ENCODE data around the gene HIPK2.
"Not testable (repeated sequence)": the region's sequence is repeated elsewhere in the genome, so short reads cannot be mapped to it uniquely, and the experiment has no call there.

Gene HIPK2

DNA sequence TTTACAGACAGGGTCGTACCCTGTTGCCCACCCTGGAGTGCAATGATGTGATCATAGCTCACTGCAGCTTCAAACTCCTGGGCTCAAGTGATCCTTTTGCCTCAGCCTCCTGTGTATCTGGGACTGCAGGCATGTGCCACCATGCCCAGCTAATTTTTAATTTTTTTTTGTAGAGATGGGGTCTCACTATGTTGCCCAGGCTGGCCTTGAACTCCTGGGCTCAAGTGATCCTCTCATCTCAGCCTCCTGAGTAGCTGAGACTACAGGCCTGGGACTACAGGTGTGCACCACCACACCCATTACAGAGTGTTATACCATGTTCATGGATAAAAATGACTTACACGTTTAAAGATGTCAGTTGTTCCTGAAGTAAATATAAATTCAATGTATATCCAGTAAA is 166.2 kb downstream of the HIPK2 start:
- not testable (repeated sequence) for DNase-seq

DNA sequence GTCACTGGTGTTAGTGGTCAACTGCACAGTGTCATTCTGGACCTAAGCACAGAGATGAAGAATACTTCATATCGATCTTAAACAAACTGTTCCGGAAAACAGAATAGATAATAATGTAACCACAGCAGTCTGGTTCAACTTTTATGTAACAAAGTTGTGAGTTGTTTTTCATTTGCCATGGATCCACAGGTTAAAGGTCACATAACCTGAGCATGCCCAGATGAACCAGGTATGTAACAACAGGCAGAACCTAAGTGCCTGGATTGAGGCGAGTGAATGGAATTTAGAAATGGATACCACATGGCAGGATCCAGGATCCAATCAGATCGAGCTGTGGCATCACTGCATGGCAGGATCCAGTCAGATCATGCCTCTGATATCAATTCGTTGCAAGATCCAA is 167.2 kb downstream of the HIPK2 start:
- no peak for DNase-seq

- no peak for DNase-seq
Measured at GRCh38 chr7:139603896-139604295, 173.9 kb downstream of the HIPK2 start.

- DNase-seq = no peak
Measured at GRCh38 chr7:139603282-139603681, 174.5 kb downstream of the HIPK2 start.

- DNase-seq = no peak
Measured at GRCh38 chr7:139602143-139602722, 175.6 kb downstream of the HIPK2 start.

DNA sequence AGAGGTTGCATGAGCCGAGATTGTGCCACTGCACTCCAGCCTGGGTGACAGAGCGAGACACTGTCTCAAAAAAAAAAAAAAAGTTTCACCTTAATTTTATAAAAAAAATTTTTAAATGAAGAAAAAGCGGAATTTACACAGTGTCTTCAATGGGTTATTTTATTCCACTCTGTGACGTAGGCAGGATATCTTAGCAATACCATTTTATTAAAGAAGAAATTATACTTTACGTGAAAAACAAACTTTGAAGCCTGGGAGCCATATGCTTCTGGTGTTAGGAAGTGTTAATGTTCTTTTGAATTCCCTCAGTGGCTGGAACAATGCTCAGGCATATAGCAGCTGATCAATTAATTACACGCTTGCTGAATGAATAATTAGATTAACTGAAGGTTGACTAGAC is 176.6 kb downstream of the HIPK2 start:
- no peak for DNase-seq

- no peak for DNase-seq
Measured at GRCh38 chr7:139600306-139600705, 177.5 kb downstream of the HIPK2 start.

DNA sequence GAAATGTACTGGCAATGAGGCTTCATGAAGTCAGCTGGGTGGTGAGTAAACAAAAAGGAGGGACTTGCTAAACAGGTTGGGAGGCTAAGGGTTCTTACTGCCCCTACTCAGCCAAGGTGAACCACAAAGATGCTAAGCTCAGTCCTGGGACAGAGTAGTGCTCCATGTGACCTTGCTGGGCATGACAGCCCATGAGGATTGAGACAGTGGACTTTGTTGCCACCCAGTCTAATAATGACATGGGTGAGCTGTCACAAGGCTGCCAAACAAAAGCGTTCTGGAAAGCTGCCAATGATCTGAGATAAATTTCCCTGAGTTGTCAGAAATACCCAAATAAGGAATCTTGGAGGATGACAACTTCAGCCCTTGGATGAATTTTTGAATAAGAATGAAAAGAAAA is 179.2 kb downstream of the HIPK2 start:
- no peak for DNase-seq

- no peak for DNase-seq
Measured at GRCh38 chr7:139597028-139597427, 180.8 kb downstream of the HIPK2 start.

- DNase-seq = no peak
Measured at GRCh38 chr7:139596626-139597025, 181.2 kb downstream of the HIPK2 start.

GRCh38 chr7:139595806-139596205 is 182.0 kb downstream of the HIPK2 start:
- DNase-seq = no peak

DNA sequence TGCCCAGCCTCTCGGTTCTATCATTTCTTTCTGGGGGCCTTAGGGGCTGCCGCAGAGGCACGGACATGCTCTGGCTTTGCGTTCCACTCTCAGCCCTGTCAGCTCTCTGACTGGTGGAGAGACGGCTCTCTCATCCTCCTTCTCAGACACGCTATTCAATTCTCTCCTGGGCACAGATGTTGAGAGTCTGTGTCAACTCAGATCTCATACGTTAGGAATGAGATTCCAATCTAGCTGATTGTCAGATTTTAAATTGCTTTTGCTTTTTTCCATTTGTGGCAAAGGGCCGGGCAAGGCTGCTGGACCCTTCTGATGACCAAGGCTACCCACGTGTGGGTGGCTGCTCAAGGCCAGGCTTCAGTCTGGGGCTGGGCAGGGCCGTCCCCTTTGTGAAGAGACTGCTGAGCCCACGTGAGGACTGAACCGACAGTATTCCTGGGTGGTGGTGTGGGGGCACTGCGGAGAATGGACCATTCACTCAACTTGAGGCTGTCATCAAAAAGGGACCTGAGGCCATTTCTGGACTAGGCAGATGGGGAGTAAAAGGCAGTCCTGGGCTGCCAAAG is 182.8 kb downstream of the HIPK2 start:
- no peak for DNase-seq

GRCh38 chr7:139594090-139594489 is 183.7 kb downstream of the HIPK2 start:
- DNase-seq = no peak

DNA sequence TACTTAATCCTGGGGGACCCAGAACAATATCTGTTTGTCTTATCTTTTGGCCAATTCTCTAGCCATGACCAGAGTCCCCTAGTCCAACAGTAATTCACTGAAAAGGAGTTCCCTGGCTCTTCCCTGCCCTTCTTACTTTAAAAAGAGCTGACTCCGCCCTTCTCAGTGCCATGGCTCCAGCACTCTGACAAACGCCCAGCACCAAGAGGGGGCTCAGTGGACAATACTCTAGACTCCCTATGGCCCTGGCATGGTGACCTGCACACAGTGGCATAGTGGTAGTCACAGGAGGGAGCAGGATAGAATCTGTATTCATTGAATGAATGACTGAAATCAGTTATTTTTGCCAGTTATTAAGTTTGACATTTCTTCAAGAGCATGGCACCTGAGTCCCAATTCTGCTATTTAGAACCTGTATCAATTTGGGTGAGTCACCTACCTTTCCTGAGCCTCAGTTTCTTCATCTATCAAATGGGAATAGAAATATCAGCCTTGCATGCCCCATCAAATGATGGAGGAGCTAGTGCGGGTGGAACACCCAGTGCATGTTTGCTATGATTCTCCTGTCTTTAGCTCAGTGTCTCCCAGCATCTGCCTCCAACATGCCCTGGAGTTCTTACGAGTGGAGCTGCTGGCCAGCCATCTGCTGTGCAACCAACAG is 184.9 kb downstream of the HIPK2 start:
- DNase-seq = no peak

GRCh38 chr7:139591550-139592195 is 186.1 kb downstream of the HIPK2 start:
- DNase-seq = no peak

DNA sequence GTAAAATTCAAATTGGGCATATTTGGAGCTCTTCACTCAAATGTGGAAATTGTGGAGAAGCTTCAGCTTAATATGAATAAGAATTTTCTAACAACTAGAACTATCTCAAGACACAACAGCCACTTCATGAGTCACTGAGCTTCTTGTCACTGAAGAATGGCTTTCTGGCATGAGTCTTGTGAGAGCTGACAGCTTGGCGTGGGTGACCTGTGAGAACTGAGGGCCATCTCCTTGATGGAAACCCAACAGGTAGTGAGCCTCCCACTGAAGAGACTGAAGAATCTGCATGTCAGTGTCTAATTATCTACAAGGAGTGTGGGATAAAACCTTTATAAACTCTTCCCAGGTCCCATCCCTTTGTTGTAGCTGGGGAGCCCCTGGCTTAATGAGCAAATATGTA is 188.3 kb downstream of the HIPK2 start:
- DNase-seq = no peak

- DNase-seq = no peak
Measured at GRCh38 chr7:139588632-139589031, 189.2 kb downstream of the HIPK2 start.

DNA sequence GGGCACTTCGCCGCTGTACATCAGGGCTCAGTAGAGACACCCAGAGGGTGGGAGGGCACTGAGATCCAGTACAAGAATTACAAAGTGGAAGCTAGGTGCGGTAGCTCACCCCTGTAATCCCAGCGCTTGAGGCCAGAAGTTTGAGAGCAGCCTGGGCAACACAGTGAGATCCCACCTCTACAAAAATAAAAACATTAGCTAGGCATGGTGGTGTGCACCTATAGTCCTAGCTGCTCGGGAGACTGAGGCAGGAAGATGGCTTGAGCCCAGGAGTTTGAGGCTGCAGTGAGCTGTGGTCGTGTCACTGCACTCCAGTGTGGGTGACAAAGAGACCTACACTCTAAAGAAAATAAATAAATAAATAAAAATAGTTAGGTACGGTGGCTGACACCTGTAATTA is 190.3 kb downstream of the HIPK2 start:
- no peak for DNase-seq

- no peak for DNase-seq
Measured at GRCh38 chr7:139586286-139586685, 191.5 kb downstream of the HIPK2 start.

DNA sequence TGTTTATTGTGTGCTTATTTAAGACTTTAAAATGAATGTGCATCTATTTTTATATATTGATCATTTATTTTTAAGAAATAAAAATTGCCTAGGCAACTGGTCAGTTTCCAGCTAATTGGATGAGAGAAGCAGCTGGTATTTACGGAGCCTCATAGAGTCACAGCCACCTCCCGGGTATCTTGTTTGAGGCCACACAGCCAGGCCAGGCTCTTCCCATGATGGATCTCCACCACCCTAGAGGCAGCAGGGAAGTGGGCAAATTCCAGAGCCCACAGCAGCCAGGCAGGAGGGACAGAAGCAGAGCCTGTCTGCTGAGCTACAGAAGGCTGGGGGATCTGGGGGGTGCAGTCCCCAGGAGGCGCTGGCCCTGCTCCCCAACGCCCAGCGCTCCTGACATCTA is 192.8 kb downstream of the HIPK2 start:
- no peak for DNase-seq

- DNase-seq = no peak
Measured at GRCh38 chr7:139583826-139584553, 193.8 kb downstream of the HIPK2 start.

DNA sequence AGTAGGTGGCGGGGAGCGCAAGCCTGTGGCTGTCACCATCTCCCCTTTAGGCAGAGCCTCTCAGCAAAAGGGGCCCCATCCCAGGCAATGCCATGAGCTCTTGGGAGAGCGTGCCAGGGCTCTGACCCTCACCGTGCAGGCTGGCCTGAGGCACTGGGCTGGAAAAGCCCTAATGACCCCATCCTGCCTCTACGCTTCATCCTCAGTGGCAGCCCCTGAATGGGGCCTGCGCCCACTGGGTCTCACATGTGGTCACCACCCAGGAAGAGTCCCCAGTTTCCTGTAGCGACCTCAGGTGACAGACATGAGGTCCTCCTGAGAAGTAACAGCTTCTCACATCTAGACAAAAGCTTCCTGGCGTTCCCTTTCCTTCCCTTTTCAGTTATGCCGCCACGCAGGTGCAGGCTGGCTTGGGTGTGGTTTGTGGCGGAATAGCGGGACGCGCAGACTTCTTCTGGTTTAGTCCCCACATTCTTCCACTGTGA is 195.1 kb downstream of the HIPK2 start:
- DNase-seq = no peak

DNA sequence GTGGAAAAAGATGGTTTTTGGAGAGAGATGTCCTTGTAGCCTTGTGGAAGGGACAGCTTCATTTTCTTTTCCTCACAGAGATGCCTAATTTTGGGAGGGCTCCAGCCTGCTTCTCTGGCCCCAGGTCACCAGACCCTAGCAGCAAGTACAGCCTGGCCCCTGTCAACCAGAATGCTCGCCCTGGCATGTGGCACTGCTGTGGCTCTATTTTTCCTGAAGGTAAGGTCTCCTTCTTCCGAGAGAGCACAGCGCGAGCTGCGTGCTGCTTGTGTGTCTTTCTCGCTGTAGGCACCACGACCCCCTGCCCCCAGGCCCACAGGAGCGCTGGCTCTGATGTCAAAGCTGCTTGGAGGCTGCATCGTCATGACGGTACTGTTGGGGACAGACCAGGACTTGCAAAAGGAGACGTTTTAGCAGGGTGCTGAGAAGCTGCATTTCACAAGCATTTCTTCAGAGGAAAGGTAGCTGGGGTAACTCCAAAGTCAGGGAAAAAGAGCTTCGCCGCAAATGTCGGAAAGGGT is 195.6 kb downstream of the HIPK2 start:
- no peak for DNase-seq

Measured in activated CD4-positive, alpha-beta T cell treated with anti-CD3 and anti-CD28 coated beads, Interleukin-2, amount 50 U/mL, for 1 hour (primary cell).